HG03469 (cell line): ENCODE data around the gene MGMT.

Experiments used
- ATAC-seq: cut with Tn5 transposase; IDR thresholded peaks from one replicate; pipeline ENCODE4 v1.9.1; 2021; ENCODE audit warnings: mild to moderate bottlenecking, moderate library complexity, moderate number of reproducible peaks; ENCODE audit not compliant: unreplicated experiment

Gene MGMT

DNA sequence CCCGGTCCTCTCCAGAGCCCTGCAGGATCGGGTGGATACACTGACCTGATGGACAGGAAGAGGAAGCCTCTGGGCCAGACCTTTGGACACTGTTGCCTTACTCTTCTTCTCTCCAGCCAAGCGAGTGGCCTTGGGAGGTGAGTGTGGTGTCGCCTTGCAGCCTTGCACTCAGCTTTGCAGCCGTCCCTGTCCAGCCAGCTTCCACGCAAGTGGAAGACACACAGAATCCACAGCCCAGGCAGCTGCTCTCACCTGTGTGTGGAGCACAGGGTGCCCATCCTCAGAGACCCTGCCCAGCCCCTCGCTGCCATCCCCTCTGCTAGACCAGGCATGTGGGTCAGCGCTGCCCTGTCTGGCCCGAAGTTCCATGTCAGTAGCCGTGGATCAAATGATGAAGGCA is 258.0 kb downstream of the MGMT start:
- ATAC-seq: no peak

DNA sequence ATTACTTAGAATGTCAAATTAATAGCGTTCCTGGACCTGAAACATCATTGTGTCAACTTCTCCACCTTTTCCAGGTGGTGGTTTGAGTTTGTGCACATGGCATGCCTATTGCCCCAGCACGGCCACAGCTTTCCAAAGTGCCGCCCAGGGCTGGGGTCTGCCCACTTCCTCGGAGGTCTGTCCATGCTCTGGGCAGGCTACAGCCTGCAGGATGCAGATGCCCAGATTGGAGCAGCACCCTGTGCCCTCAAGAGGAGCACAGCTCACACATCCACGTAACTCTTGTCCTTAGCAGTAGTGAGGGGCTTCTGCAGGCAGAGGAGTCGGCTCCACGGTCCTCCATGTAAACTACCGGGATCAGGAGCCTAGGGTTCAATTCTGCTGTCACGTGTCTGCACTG is 258.4 kb downstream of the MGMT start:
- no peak for ATAC-seq

DNA sequence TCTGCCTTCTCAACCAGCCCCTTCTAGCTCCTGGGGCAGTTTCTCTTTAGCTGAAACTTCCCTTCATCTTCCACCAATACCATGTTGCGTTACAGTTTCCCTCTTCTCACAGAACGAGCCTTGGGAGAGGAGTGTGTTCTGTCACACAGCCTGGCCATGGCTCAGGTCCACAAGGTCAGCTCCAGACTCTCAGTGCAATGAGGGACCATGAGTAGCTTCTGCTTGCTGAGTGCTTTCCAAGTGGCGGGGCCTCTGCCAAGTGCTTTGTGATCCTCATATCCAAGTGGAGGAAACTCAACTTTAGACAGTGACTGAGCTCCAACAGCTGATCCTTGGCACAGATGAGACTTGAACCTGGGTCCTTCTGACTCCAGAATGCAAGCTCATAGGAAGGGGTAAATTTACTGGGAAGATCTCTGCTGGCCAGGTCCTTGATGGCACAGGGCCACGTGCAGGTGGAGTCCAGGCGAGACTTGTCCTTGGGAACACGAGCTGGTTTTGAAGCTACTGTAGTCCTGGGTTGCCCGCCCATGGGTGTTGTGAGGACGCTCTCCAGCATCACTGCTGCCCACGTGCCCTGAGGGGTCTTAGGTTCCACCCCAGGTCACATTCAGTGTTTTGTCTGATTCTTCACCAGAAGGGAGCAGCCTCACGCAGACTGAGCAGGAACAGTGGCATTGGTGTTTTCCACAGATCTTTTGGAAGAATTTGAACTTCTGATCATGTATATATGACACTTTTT is 259.0 kb downstream of the MGMT start:
- no peak for ATAC-seq

GRCh38 chr10:129727071-129727470 is 260.0 kb downstream of the MGMT start:
- no peak for ATAC-seq

DNA sequence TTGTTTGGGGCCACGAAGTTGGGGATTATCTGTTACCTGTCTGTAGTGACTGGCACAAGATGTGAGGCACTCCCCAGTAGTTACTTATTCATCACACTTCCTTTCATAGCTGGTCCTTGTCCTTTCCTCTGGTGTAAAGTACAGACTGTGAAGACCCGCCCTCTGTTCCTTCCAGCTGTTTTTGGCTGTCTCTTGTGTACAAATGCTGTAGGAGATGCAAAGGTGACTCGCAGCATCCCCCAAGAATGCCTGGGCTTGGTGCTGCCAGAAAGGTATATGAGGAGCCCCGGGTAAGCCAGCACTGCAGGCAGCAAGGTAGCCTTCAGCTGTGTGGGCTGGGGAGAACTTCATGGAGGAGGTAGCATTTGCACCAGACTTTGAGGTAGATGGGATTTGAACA is 260.5 kb downstream of the MGMT start:
- no peak for ATAC-seq

- no peak for ATAC-seq
Observed at GRCh38 chr10:129728246-129728820, 261.3 kb downstream of the MGMT start.

- no peak for ATAC-seq
Observed at GRCh38 chr10:129728905-129729795, 262.1 kb downstream of the MGMT start.

DNA sequence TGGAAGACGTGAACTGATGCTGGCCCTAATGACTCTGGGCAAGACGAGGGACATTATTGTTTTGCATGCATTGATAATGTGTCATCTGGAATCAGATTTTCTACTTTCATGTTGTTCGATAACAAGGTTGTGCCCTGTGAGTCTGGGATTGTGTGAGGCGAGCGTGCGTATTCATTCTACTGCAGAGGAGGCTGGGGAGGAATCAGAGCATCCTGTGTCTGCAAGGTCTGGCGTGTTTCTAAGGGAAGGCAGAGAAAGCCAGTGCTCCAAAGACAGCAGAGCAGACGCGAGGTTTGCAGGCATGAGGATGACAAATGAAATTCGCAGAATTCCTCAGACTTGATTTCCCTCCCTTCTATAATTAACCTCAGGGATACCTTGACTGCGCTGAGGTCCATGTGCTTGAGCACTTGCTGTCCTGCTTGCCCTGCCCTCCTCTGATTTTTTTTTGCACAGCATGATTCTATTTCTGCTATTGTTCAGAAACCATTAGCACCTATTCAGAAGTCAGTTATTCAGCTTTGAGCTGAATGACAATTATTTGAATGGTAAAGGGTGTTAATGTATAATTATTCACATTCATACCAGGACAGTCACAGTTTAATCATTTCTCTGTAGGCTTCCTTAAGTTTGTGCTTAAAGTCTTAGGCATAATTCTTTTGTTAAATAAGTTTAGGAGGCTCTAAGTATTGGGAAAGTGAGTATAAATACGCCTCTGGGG is 263.4 kb downstream of the MGMT start:
- ATAC-seq: no peak

GRCh38 chr10:129730993-129731325 is 263.9 kb downstream of the MGMT start:
- no peak for ATAC-seq

- ATAC-seq: no peak
Observed at GRCh38 chr10:129740532-129741279, 273.7 kb downstream of the MGMT start.

- ATAC-seq: no peak
Observed at GRCh38 chr10:129741280-129741977, 274.4 kb downstream of the MGMT start.

GRCh38 chr10:129741978-129742741 is 275.1 kb downstream of the MGMT start:
- no peak for ATAC-seq

DNA sequence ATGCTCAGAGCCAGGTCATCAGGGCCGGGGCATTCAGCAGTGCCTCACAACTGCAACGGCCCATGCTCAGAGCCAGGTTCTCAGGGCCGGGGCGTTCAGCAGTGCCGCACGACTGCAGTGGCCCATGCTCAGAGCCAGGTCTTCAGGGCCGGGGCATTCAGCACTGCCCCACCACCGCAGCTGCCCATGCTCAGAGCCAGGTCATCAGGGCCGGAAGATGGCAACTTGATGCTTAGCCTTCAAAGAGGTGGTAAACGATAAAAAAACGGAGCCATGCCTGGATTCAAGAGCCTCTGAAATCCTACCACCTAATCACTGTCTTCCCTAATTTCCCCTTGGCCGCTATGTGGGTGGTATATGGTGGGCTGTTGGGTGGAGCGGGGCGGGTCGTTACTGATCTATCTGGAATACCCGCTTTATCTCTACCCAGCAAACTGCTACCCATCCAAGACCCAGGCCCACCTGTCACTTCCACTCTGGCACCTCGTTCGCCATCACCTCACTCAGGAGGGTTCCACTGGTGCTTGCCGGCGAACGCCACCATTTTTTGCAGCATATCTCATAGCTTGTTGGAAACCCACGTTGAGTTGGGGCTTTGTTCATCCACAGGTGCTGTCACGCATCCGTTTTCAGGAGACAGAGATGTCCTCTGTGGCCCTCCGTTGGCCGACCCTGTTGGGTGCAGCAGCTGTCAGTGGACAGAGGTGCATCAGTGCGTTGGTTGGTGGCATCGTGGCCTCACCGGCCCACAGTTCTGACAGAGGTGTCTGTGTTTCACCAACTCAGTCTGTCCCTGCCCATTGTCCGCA is 275.9 kb downstream of the MGMT start:
- no peak for ATAC-seq

DNA sequence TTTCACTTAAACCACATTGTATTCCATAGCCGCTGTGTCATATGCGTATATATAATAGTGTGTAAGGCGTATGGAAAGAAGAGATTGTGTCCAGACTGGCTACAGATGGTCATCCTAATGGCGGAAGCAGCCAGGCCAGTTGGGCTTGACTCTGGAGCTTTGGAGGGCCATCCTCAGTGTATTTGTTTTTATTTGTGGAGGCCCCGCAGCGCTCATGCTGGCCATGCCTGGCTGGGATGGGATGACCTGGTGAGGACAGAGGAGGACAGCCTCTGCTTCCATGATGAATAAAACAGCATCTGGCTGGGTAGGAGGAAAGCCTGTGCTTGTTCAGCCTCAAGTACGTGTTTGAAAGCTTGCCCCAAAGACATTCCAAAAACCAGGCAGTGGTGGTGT is 276.7 kb downstream of the MGMT start:
- ATAC-seq: no peak

DNA sequence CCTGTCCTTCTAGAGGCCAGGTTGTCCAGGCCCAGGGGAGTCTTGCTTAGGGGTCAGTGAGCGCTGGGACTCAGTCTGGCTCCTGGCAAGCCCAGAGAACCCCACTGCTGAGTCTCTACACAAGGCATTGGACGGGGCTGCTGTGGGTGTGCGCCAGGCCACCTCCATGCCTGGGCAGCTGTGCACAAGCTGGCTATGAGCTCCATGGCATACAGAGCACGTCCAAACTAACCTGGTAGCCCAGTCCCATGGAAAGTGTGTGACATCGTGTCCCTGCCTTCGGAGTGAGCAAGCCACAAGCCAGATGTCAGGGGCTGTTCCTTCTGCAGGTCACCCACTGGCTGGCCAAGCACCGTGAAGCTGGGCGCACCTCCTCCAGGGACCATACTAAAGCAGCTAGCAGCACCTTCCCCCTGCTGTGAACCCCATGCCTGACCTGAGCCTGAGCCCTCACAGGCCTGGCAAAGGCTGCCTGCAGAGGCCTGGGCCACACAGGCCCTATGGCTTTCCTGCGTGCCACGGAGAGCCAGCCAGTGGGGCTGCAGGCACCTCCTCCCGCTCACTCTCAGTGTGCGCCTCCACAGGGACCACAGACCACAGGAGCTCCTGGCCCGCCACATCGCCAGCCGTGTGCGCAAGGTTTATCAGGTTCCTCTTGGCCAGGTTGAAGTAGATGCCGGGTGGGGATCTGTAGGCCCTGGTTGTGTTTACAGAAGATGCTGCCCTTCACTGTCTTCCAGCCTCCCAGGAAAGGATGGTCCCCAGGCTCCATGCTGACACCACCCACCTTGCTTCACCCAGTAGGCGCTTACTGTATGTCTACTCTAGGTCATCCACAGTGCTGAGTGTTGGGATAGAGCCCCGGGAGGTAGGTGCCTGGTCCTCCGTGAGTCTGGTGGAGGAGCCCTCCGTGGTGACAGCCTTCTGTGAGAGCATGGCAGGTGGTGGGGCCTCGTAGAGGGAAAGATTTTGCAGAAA is 277.4 kb downstream of the MGMT start:
- ATAC-seq: no peak

DNA sequence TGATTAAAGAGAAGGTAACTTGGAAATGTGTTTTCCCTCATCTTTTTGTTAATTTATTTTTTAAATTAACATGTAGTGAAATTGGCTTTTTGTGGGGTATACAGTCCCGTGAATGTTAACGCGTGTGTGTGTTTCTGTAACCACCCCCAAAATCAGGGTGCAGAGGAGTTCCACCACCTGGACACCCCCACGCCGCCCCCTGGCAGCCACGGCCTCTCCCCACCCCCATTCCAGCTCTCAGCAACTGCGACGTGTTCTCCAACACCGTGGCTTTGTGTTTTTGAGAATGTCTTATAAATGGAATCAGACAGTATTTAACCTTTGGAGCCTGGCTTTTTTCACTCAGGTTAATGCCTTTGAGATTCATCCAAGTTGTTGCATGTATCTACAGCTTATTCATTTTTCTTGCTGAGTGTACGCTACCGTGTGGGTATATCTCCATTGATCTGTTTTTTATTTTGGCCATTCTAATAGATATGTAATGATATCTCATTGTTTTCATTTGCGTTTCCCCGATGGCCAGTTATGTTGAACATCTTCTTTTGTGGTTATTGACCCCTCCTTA is 278.2 kb downstream of the MGMT start:
- no peak for ATAC-seq
